ENCODE data around the gene OLIG3. TPM values are rescaled to one million over a fixed set of nuclear protein-coding genes. Genes with fewer than 3 reads are reported as not detected.

The OLIG3 gene
- total RNA-seq, 1 experiment from 2014 or later, result not detected

DNA sequence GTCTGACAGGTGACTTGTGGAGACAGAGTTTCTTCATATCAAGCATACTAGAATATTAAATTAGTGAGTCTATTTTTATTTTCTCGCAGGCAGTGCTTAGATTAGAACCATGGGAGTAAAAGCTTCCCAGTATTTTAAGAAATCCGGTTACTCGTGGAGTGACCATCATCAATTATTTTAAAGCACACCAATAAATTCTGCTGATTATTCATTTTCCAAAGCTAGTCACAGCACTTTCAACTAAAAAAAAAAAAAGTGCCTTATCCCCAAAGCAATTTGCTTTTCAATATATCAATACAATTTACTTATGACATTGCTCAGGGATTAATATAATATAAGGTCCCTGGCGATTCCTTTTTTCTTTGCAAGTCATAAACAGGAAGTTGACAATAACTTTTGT is 26.3 kb upstream of the OLIG3 start:
- no peaks in the 10 kb centered on the region for H3K9me2 ChIP-seq (replicated peaks; ENCODE audit: low read length)
- no peaks in the 10 kb centered on the region for H3K4me1 ChIP-seq (ENCODE audit: insufficient read depth, low read length)
- H2AFZ ChIP-seq (ENCODE audit: low read length), result no peak overlapping the region
- no TSS peak for BruUV-seq (replicated peaks)
- intact Hi-C loops (cut with micrococcal nuclease), result no loop called here
- H3K4me3 ChIP-seq (ENCODE audit: low read length), result no peak overlapping the region
- H3K79me2 ChIP-seq (ENCODE audit: low read length), result no peaks in the 10 kb centered on the region
- H3K36me3 ChIP-seq (ENCODE audit: low read depth, low read length), result no peaks in the 10 kb centered on the region
- no peaks in the 10 kb centered on the region for H4K20me1 ChIP-seq (ENCODE audit: low read length)
- H3K9me3 ChIP-seq (ENCODE audit: low read length), result no peaks in the 10 kb centered on the region
- no peak for DNase-seq
- ChIA-PET POLR2A (ENCODE audit: unreplicated experiment) (no interaction called here), CTCF (no interaction called here)
- H3K27me3 ChIP-seq (ENCODE audit: low read length), result peaks cover 57% of the 10 kb centered on the region
- TF ChIP-seq EZH2 (IDR thresholded peaks at IDR 0.05; ENCODE audit: low read length, unreplicated experiment) (no peak), EZH2phosphoT487 (IDR thresholded peaks at IDR 0.05; ENCODE audit: borderline replicate concordance, low read length) (no peak)
- TF ChIP-seq, protein P1, sequence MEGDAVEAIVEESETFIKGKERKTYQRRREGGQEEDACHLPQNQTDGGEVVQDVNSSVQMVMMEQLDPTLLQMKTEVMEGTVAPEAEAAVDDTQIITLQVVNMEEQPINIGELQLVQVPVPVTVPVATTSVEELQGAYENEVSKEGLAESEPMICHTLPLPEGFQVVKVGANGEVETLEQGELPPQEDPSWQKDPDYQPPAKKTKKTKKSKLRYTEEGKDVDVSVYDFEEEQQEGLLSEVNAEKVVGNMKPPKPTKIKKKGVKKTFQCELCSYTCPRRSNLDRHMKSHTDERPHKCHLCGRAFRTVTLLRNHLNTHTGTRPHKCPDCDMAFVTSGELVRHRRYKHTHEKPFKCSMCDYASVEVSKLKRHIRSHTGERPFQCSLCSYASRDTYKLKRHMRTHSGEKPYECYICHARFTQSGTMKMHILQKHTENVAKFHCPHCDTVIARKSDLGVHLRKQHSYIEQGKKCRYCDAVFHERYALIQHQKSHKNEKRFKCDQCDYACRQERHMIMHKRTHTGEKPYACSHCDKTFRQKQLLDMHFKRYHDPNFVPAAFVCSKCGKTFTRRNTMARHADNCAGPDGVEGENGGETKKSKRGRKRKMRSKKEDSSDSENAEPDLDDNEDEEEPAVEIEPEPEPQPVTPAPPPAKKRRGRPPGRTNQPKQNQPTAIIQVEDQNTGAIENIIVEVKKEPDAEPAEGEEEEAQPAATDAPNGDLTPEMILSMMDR (conservative IDR thresholded peaks at IDR 0.05; ENCODE audit: low read depth, low read length), result no peak
- no peaks in the 10 kb centered on the region for H3F3A ChIP-seq (ENCODE audit: low read length, unreplicated experiment)
- no peak overlapping the region for H3K9ac ChIP-seq (ENCODE audit: low read length)
- H3K27ac ChIP-seq (ENCODE audit: low read length), result no peak overlapping the region
- ATAC-seq, result no peak
- H3K4me2 ChIP-seq (ENCODE audit: low read length), result no peak overlapping the region

DNA sequence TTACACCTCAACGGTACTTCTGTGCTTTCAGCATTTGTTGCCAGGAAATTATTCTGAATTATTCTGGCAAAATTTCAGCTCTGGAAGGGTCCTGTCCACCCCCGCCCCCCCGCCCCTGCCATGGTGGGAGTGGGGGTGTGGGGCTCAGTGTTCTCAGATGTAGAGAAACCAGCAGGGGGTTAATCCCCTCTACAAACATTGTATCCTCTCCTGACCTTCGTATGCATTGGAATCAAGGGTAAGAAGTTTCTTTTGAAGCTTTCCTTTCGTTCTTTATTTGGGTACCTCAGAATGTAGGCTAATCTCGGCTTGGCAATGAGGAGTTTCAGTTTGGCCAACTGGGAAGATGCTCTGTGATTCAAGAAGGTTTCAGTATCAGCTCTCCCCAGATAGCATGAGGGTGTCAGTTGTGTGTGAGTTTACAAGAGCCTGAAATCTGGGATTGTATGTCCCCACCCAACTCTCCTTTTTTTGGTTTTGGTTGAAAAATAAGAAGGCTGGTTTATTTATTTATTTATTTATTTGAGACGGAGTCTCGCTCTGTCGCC is 25.5 kb upstream of the OLIG3 start:
- Histone ChIP-seq H3F3A (ENCODE audit: low read length, unreplicated experiment) (no peaks in the 10 kb centered on the region), H4K20me1 (ENCODE audit: low read length) (no peaks in the 10 kb centered on the region), H3K79me2 (ENCODE audit: low read length) (no peaks in the 10 kb centered on the region), H3K9ac (ENCODE audit: low read length) (no peak overlapping the region), H2AFZ (ENCODE audit: low read length) (no peak overlapping the region), H3K9me3 (ENCODE audit: low read length) (no peaks in the 10 kb centered on the region), H3K27ac (ENCODE audit: low read length) (no peak overlapping the region), H3K27me3 (ENCODE audit: low read length) (peaks cover 65% of the 10 kb centered on the region), H3K4me3 (ENCODE audit: low read length) (no peak overlapping the region), H3K4me1 (ENCODE audit: insufficient read depth, low read length) (no peaks in the 10 kb centered on the region), H3K9me2 (replicated peaks; ENCODE audit: low read length) (no peaks in the 10 kb centered on the region), H3K36me3 (ENCODE audit: low read depth, low read length) (no peaks in the 10 kb centered on the region), H3K4me2 (ENCODE audit: low read length) (no peak overlapping the region)
- DNase-seq, result no peak
- CTCF ChIA-PET, result no interaction called here
- intact Hi-C loops (cut with micrococcal nuclease), result no loop called here
- BruUV-seq (replicated peaks), result no TSS peak
- POLR2A ChIA-PET (ENCODE audit: unreplicated experiment), result no interaction called here
- TF ChIP-seq EZH2phosphoT487 (IDR thresholded peaks at IDR 0.05; ENCODE audit: borderline replicate concordance, low read length) (no peak), EZH2 (IDR thresholded peaks at IDR 0.05; ENCODE audit: low read length, unreplicated experiment) (no peak)
- TF ChIP-seq, protein P1 (conservative IDR thresholded peaks at IDR 0.05; ENCODE audit: low read depth, low read length), result no peak
- no peak for ATAC-seq

DNA sequence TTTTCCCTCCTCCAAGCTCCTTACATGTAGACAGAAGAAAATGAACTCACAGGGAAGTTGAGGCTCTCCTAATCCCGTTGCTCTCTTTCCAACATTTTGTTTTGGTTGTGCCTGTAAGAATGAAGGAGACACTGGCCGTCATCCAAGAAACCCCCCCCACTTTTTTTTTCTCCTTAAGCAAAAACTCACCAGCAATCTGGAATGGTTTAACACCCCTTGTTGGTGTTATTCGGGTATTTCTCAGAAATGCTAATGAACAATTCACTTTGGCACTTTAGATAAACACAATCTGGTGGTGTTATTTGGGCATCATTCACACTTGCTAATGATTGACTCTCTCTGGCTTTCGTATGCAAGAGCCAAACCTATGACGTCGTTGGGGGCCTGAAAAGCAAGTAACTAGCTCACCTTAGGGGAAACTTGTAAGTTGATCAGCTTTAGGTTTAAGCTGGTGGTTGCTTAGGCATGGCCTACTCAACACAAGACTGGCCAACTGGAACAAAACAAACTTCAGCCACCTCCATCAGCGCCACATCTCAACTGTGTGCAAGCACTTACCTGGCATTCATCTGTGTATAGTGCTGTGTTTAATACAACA is 24.3 kb upstream of the OLIG3 start:
- no peak overlapping the region for H3K9ac ChIP-seq (ENCODE audit: low read length)
- no peaks in the 10 kb centered on the region for H3K36me3 ChIP-seq (ENCODE audit: low read depth, low read length)
- TF ChIP-seq, protein P1 (conservative IDR thresholded peaks at IDR 0.05; ENCODE audit: low read depth, low read length), result no peak
- intact Hi-C loops (cut with micrococcal nuclease), result no loop called here
- H3K9me3 ChIP-seq (ENCODE audit: low read length), result no peaks in the 10 kb centered on the region
- H3K79me2 ChIP-seq (ENCODE audit: low read length), result no peaks in the 10 kb centered on the region
- H3F3A ChIP-seq (ENCODE audit: low read length, unreplicated experiment), result no peaks in the 10 kb centered on the region
- CTCF ChIA-PET, result no interaction called here
- H3K27me3 ChIP-seq (ENCODE audit: low read length), result peaks cover 75% of the 10 kb centered on the region
- POLR2A ChIA-PET (ENCODE audit: unreplicated experiment), result no interaction called here
- no peaks in the 10 kb centered on the region for H3K9me2 ChIP-seq (replicated peaks; ENCODE audit: low read length)
- BruUV-seq (replicated peaks), result no TSS peak
- no peak overlapping the region for H3K4me3 ChIP-seq (ENCODE audit: low read length)
- no peak overlapping the region for H3K4me2 ChIP-seq (ENCODE audit: low read length)
- ATAC-seq (no peak), DNase-seq (no peak)
- H4K20me1 ChIP-seq (ENCODE audit: low read length), result no peaks in the 10 kb centered on the region
- H3K4me1 ChIP-seq (ENCODE audit: insufficient read depth, low read length), result no peaks in the 10 kb centered on the region
- no peak overlapping the region for H3K27ac ChIP-seq (ENCODE audit: low read length)
- no peak overlapping the region for H2AFZ ChIP-seq (ENCODE audit: low read length)
